WTC11 (cell line): Measurements from ENCODE around the gene SCNM1. TPM values are rescaled to one million over a fixed set of nuclear protein-coding genes. Genes with fewer than 3 reads are reported as not detected.

ENCODE experiments used
- ATAC-seq: fragments of 200-7000 bp; cut with Tn5 transposase; 2 replicates; pipeline ENCODE4 v1.10.0; 2021; ENCODE audit warnings: mild to moderate bottlenecking, moderate library complexity
- CTCF ChIA-PET: fragments of 300-600 bp; sonication (Branson Sonifier 250); formaldehyde crosslinking; loops from one replicate; lab custom pipeline; 2021; ENCODE audit warnings: antibody characterized with exemption; lab: Charles Lee
- POLR2A ChIA-PET: fragments of 350-600 bp; sonication (Branson Sonifier 250); formaldehyde crosslinking; loops from one replicate; lab custom pipeline; 2021; ENCODE audit warnings: antibody characterized with exemption; lab: Charles Lee
- DNase-seq: peaks from one replicate; pipeline ENCODE4 v3.0.0; 2021; ENCODE audit warnings: low spot score
- H3K27ac Mint-ChIP-seq: 2 replicates; pipeline ENCODE4 v1.8.0; 2021; ENCODE audit warnings: mixed read lengths
- H3K27me3 Mint-ChIP-seq: 2 replicates; pipeline ENCODE4 v1.8.0; 2021; ENCODE audit warnings: low read depth, mild to moderate bottlenecking, moderate library complexity, mixed read lengths
- H3K36me3 Mint-ChIP-seq: 2 replicates; pipeline ENCODE4 v1.8.0; 2021; ENCODE audit warnings: mixed read lengths
- H3K4me1 Mint-ChIP-seq: 2 replicates; pipeline ENCODE4 v1.8.0; 2022; ENCODE audit warnings: mixed read lengths
- H3K4me3 Mint-ChIP-seq: 2 replicates; pipeline ENCODE4 v1.8.0; 2021; ENCODE audit warnings: mild to moderate bottlenecking, moderate library complexity, mixed read lengths
- H3K9me3 Mint-ChIP-seq: 2 replicates; pipeline ENCODE4 v1.8.0; 2021; ENCODE audit warnings: mixed read lengths
- ARID4B ChIP-seq: sonication (generic); formaldehyde crosslinking; IDR thresholded peaks from 2 replicates; pipeline ENCODE4 v1.8.0; 2023; ENCODE audit warnings: missing genetic modification reagents, mild to moderate bottlenecking, borderline replicate concordance
- E2F5 ChIP-seq: sonication (generic); formaldehyde crosslinking; IDR thresholded peaks from 2 replicates; pipeline ENCODE4 v1.8.1; 2022; ENCODE audit warnings: mild to moderate bottlenecking, moderate library complexity, missing genetic modification reagents
- ETV6 ChIP-seq: sonication (generic); formaldehyde crosslinking; IDR thresholded peaks from 2 replicates; pipeline ENCODE4 v1.8.1; 2022; ENCODE audit warnings: mild to moderate bottlenecking, missing genetic modification reagents
- FOXP1 ChIP-seq: sonication (generic); formaldehyde crosslinking; IDR thresholded peaks from 2 replicates; pipeline ENCODE4 v1.8.0; 2022; ENCODE audit warnings: missing genetic modification reagents, mild to moderate bottlenecking, moderate library complexity, borderline replicate concordance
- FOXP4 ChIP-seq: sonication (generic); formaldehyde crosslinking; IDR thresholded peaks from 2 replicates; pipeline ENCODE4 v1.8.0; 2022; ENCODE audit warnings: mild to moderate bottlenecking, missing genetic modification reagents
- IRF2 ChIP-seq: sonication (generic); formaldehyde crosslinking; IDR thresholded peaks from 2 replicates; pipeline ENCODE4 v1.8.0; 2022; ENCODE audit warnings: low read depth, missing genetic modification reagents, borderline replicate concordance
- JUN ChIP-seq: sonication (generic); formaldehyde crosslinking; IDR thresholded peaks from 2 replicates; pipeline ENCODE4 v1.8.0; 2023; ENCODE audit warnings: mild to moderate bottlenecking, missing genetic modification reagents
- MLX ChIP-seq: sonication (generic); formaldehyde crosslinking; IDR thresholded peaks from 2 replicates; pipeline ENCODE4 v1.8.1; 2023; ENCODE audit warnings: mild to moderate bottlenecking, missing genetic modification reagents, moderate library complexity
- MXD4 ChIP-seq: fragments of 250-450 bp; sonication (Bioruptor Pico); IDR thresholded peaks from 2 replicates; pipeline ENCODE4 v1.8.0; 2021; ENCODE audit warnings: mild to moderate bottlenecking, moderate library complexity, borderline replicate concordance
- NR2C2 ChIP-seq: sonication (generic); formaldehyde crosslinking; IDR thresholded peaks from 2 replicates; pipeline ENCODE4 v1.8.0; 2022; ENCODE audit warnings: mild to moderate bottlenecking, missing genetic modification reagents
- PRDM15 ChIP-seq: sonication (generic); formaldehyde crosslinking; IDR thresholded peaks from 2 replicates; pipeline ENCODE4 v1.8.0; 2022; ENCODE audit warnings: missing genetic modification reagents
- RELA ChIP-seq: sonication (generic); formaldehyde crosslinking; IDR thresholded peaks from 2 replicates; pipeline ENCODE4 v1.8.1; 2022; ENCODE audit warnings: missing genetic modification reagents, mild to moderate bottlenecking, borderline replicate concordance
- TCF7 ChIP-seq: sonication (generic); formaldehyde crosslinking; IDR thresholded peaks from 2 replicates; pipeline ENCODE4 v1.8.0; 2022; ENCODE audit warnings: mild to moderate bottlenecking, low read depth, missing genetic modification reagents, moderate library complexity
- TEAD4 ChIP-seq: sonication (generic); formaldehyde crosslinking; IDR thresholded peaks from 2 replicates; pipeline ENCODE4 v1.8.0; 2022; ENCODE audit warnings: mild to moderate bottlenecking, missing genetic modification reagents
- ZBTB21 ChIP-seq: sonication (generic); formaldehyde crosslinking; IDR thresholded peaks from 2 replicates; pipeline ENCODE4 v1.8.1; 2023; ENCODE audit warnings: mild to moderate bottlenecking, missing genetic modification reagents, borderline replicate concordance
- ZBTB43 ChIP-seq: sonication (generic); formaldehyde crosslinking; IDR thresholded peaks from 2 replicates; pipeline ENCODE4 v1.8.1; 2023; ENCODE audit warnings: mild to moderate bottlenecking, missing genetic modification reagents
- ZMAT4 ChIP-seq: fragments of 250-450 bp; sonication (Bioruptor Pico); IDR thresholded peaks from 2 replicates; pipeline ENCODE4 v1.9.0; 2021; ENCODE audit warnings: mild to moderate bottlenecking
- ZNF121 ChIP-seq: sonication (generic); formaldehyde crosslinking; IDR thresholded peaks from 2 replicates; pipeline ENCODE4 v1.8.0; 2023; ENCODE audit warnings: missing genetic modification reagents
- ZNF219 ChIP-seq: sonication (generic); formaldehyde crosslinking; IDR thresholded peaks from 2 replicates; pipeline ENCODE4 v1.8.0; 2023; ENCODE audit warnings: missing genetic modification reagents, mild to moderate bottlenecking, borderline replicate concordance
- ZNF396 ChIP-seq: fragments of 250-450 bp; sonication (Bioruptor Pico); IDR thresholded peaks from 2 replicates; pipeline ENCODE4 v1.8.0; 2021; ENCODE audit warnings: mild to moderate bottlenecking, moderate library complexity, borderline replicate concordance
- ZNF512 ChIP-seq: sonication (generic); formaldehyde crosslinking; IDR thresholded peaks from 2 replicates; pipeline ENCODE4 v1.8.1; 2022; ENCODE audit warnings: missing genetic modification reagents, borderline replicate concordance
- total RNA-seq: library from RNA; stranded (reverse); gene quantifications from 3 replicates; pipeline ENCODE4 v1.2.3, GENCODE V29; 2021

SCNM1 gene
- total RNA-seq, 1 experiment from 2014 or later = 45.3 TPM

GRCh38 chr1:151165281-151165737 lies 635 bp upstream of the SCNM1 start (continued):
- TF ChIP-seq ARID4B (CRISPR knock-in tag) (no peak), ZBTB43 (CRISPR knock-in tag) (no peak), TCF7 (no peak), FOXP4 (CRISPR knock-in tag) (no peak), ZMAT4 (CRISPR knock-in tag) (no peak), RELA (CRISPR knock-in tag) (no peak), ETV6 (CRISPR knock-in tag) (no peak)

GRCh38 chr1:151166505-151166956 lies 587 bp downstream of the SCNM1 start:
- H3K27ac Mint-ChIP-seq = peak overlapping the region; percentile 99
- no peaks in the 10 kb centered on the region; the same call in 1 of the 2 replicates for H3K27me3 Mint-ChIP-seq
- ChIA-PET POLR2A (interaction anchor here (0.5 to 0.7 kb wide), 2 partner anchors 23 to 103 kb away, joined by 5 read pairs; partner anchors contain the start of gene VPS72), CTCF (interaction anchor here (1.6 to 4.1 kb wide), 2 partner anchors 9 to 66 kb away, joined by 7 to 39 read pairs; partner anchors contain the start of gene TMOD4)
- DNase-seq = no peak
- peak overlapping the region; percentile 99 for H3K4me3 Mint-ChIP-seq
- peaks cover 15% of the 10 kb centered on the region for H3K4me1 Mint-ChIP-seq
- ATAC-seq = peak; percentile 2
- H3K36me3 Mint-ChIP-seq = peaks cover 24% of the 10 kb centered on the region
- no peaks in the 10 kb centered on the region for H3K9me3 Mint-ChIP-seq
- TF ChIP-seq FOXP1 = no peak
- TF ChIP-seq ZNF219 (CRISPR knock-in tag) = no peak
- no peak for TF ChIP-seq JUN (CRISPR knock-in tag)
- no peak for TF ChIP-seq E2F5 (CRISPR knock-in tag)
- no peak for TF ChIP-seq ZBTB21
- TF ChIP-seq ZNF121 = no peak
- no peak for TF ChIP-seq MXD4 (CRISPR knock-in tag)
- TF ChIP-seq NR2C2 (CRISPR knock-in tag) = no peak
- TF ChIP-seq ZNF396 = no peak
- TF ChIP-seq PRDM15 (CRISPR knock-in tag) = no peak
- TF ChIP-seq IRF2 = no peak
- TF ChIP-seq TEAD4 (CRISPR knock-in tag) = no peak
- TF ChIP-seq MLX (CRISPR knock-in tag) = no peak
- no peak for TF ChIP-seq ZNF512
